HG02884 (cell line): ENCODE measurements around the gene RAI14.

Experiments
- ATAC-seq: cut with Tn5 transposase; IDR thresholded peaks from one replicate; pipeline ENCODE4 v1.9.1; 2021; ENCODE audit warnings: mild to moderate bottlenecking, moderate library complexity; ENCODE audit not compliant: unreplicated experiment

The RAI14 gene

DNA sequence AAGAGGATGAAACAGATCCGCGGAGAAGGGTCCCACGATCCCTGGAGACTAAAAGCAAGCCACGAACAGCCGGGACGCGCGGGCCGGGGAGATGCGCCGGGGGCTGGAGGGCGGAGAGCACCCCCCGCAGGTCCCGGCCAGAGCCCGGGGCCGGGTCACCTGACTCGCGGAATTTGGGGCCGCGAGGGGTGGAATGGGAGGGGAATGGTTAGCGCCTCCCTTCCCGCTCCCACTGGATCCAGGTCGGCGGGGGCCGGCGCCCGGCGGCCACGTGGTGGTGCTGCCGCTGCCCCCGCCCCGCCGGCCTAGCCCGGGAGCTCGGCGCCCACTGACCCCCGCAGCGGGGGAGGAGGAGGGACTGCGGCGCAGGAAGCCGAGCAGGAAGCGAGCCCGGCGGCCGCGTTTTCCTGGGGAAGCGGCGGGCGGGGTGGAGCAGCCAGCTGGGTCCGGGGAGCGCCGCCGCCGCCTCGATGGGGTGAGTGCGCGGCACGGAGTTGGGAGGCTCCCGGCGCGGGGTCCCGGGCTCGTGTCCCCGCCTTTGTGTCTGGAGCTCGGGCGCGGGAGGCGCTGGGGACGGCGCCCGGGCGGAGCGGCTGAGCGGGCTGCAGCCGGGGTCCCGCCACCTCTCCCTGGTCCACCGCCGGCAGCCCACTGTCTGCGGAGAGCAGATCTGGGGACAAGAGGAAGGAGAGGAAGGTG, at the start of gene RAI14:
RAI14 (plus strand) TSS at position 328 of the 699 bp plus-strand sequence. CDS start 30,592 bp downstream, outside the sequence.
- no peak for ATAC-seq

DNA sequence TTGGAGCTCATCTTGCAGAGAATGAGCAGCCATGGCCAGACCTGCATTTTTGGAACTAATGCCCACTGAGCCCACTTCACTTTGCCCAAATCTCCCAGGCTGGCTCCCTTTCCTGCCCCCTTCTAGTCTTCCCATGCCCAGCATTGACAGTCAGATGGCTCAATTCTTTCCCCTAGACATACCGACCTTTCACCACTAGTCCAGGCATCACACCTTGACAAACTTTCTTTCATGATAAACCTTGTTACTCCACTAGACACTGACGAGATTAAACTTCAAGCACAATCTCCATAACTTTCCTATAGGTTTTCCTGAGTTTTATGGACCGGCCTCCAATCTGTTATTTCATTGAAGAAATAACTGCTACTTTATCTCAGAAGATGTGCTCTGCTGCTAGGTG, 47.8 kb upstream of the RAI14 start:
- ATAC-seq: no peak

DNA sequence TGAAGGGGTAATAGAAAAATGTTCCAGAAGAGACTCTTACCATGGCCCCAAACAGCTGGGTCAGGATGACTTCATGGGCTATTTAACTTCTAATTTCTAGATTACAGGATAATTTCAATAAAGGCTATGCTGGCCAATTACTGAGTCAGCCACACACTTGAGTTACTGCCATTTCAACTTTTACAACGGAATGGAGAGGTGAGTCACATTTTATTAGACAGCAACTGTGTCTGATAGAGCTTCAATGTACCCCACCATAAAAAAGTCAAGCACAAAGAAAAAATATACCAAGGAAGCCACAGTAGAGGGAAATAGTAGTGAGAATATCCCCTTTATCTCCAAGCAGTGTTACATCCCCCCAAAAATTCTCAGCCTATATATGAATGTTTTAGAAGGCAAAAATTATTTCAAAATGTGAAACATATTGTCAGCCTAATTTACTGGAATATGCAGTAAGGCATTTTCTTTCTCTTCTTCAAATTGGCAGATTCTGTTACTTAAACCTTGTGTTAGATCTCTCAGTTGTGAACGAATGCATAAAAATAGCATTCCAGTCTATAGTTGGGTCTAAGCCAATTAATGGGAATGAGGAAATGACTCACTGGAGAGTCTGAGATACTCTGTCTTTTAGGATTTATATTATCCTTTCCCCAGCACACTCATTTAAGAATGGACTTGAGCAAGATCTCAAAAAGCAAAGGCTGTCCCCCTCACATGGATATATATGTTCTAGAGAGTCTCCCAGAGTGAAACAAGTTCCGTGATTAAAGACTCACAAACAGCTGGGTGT, 47.1 kb upstream of the RAI14 start:
- no peak for ATAC-seq

DNA sequence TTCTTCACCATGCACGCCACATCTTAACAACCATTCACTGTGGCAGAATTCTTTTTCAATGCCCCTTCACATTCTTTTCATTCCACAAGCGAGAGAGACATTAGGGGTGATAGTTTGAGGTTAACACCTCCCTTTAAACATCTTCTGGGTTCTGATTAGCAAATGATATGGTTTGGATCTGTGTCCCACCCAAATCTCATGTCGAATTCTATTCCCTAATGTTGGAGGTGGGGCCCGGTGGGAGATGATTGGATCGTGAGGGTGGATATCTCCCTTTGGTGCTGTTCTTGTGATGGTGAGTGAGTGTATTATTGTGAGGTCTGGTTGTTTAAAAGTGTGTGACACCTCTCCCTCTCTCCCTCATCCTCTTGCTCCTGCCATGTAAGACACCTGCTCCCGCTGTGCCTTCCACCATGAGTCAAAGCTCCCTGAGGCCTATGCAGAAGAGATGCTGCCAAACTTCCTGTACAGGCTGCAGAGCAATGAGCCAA, 46.1 kb upstream of the RAI14 start:
- no peak for ATAC-seq

DNA sequence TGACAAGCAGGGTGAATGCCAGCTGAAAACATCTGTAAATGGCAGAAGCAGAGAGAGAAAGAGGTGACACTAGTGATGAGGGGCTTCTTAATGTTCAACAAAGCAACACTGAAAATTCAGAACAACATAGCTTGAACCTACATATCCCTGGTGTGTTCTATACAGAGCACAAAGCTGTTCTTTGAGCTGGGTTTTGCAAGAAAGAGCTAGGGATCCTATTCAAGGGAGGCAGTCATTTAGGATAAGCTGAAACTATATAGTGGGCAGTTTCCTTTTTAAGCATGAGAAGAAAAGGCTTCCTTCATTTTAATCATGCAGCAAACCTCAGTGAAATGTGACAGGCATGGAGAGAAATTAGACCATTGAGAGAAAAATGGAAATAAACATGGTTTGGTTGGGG, 45.6 kb upstream of the RAI14 start:
- no peak for ATAC-seq

DNA sequence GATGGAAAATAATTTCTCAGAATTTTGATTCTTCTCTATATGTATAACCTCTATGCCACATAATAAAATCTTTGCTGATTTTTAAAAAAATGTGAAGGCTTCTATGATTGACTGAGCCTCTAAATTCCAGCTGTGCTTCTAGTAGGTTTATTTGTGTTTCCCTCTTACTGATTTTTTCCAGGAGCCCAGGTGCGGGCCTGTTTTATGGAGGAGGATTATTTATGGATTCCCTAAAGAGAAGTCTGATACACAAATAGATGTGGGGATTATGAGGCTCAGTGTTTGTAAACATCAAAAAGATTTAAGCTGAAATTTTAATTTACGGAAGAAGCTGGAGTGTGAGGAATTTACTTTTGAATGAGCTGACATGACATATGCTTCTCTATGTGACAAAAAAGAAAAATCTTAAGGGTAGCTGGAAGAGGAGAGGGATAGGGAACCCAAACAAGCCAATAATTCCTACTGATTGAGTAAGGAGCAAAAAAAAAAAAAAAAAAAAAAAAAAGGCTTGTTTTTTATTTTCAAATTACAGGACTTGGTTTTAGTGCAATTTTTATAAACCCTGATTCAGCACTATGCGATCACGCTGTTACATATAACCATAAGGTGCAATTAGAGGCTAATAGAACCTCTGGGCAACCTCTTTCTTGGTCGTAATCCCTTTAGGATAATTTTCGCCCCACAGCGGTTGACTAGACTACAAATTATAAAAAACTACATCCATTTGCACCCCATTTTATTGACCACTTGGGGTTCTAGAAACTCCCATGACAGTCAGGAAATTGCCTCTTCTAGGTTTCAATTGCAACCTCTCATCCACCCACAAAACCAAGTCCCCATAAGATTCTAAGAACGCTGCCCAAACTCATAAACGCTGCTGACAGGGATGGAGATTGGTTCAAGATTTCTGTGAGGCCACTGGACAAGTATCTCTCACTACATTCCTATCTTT, 44.4 kb upstream of the RAI14 start:
- ATAC-seq: no peak

DNA sequence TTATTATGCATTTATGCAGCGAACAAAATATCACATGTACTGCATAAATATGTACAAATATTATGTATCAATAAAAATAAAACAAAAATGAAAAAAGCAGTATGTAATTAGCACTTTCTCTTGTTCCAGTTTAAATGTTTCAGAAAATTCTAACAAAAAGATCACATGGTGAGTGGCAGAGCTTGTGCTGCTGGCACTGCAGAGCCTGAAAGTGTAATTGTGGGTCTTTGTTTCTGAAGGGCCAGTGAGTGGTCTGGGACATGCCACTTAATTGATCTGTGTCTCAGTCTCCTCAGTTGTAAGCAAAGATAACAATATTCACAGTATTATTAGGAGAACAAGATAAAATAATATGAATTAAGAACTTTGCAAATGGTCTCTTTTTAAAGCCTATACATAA, 39.5 kb upstream of the RAI14 start:
- ATAC-seq: no peak

DNA sequence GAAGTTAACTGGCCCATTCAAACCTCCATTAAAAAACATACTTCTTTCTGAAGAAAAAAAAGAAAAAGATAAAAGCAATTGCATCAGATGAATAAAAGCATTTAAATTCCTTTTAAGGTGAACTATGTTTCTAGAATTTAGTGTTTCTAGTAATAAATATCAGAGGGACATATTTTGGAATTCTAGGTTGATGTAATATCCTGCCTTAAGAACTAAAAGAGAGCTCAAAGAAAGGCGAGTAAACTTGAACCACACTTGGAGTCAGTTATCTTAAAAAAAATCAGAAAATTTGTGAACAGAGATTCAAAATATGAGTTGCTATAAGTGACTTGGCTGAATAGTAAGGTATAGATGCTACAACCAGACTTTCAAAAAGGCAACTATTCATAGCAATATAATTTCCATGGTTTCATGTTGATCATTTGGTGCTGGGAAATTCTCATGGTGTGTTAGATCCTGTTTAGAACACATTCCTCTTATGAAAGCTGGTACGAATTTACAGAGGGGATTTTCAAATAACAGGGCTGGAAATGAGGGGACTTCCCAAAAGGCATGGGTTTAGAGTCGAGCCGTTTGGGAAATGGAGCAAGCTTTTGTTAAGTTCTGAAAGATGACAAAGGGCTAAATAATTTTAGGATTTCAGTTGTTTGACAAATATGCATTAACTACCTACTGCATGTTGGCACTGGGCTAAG, 37.6 kb upstream of the RAI14 start:
- ATAC-seq: no peak

DNA sequence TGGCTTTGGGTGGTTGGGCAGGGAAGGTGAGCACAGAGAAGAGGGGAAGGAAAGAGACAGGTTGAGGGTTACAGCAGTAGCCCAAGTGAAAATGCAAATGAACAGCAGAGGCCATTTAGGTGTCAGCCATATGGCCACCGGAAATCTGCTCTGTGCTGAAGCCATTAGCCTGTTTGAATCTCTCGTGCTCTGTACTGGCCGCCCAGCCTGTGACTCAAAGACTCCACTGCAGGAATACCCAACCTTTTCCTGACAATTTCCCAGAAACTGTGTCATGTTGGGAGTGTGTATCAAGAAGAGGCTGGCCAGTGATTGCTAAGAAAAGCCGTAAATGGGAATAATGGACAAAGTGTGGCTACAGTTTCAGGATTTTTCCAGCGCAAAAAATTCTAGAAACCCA, 35.9 kb upstream of the RAI14 start:
- ATAC-seq: no peak

DNA sequence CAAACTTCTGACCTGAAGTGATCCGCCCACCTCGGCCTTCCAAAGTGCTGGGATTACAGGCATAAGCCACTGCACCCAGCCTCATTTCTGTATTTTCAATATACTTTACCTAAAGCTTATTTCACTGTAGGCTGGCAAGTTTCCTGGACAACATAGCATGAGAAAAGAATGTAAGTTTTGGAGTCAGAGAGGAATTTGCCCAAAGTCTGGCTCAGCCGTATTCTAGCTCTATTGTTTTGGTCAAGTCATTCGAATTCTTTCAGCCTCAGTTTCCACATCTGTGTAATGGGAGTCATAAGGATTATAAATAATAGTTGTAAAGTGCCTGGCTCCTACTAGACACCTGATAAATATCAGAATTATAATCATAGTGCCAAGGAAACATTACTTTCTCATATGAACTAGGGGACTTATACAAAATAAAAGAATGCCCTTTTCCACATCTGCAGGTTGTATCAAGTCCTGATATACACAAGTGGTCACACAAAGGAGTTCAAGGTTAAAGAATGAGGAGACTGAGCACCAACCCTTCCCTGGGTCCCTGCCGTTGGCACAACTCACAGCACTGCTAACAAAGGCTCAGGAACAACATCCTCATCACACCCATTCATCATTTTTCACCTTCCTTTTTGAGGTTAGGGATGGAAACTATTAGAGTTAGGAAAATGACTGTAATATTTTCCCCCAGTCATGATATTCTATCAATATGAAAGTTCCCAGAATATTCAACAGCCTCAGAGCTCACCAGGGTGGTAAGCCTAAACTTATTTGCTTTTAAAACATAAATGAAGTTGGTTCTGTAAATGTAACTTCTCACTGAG, 34.6 kb upstream of the RAI14 start:
- ATAC-seq: no peak

DNA sequence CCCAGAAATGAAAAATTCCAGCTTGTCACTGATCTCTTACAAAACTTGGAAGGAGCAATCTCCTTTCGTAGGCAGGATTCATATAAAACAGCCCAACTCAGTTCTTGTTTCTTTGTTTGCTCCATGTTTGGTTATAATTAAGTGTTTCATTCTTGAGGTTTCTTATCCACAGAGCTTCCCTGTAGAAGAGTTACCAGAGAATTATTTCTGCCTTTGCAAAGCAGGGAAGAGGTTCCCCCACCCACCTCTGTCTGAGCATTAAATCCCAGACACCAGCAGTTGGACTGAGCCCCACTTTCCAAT, 34.1 kb upstream of the RAI14 start:
- ATAC-seq: no peak

DNA sequence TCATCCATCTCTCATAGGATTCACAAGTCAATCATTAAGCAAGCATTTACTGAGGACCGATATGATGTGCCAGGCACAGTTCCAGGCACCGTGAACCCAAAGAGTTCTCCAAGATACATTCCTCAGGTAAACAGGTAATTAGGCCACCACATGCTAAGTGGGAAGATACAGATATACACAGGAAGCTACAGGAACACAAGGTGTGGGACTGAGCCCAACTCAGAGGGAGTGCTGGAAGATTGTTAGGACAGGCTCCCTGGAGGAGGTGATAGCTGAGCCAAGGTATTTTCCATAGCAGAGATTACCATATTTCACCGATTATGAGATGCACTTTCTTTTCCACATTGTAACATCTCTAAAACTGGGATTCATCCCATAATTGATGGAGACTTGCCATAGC, 31.4 kb upstream of the RAI14 start:
- no peak for ATAC-seq

DNA sequence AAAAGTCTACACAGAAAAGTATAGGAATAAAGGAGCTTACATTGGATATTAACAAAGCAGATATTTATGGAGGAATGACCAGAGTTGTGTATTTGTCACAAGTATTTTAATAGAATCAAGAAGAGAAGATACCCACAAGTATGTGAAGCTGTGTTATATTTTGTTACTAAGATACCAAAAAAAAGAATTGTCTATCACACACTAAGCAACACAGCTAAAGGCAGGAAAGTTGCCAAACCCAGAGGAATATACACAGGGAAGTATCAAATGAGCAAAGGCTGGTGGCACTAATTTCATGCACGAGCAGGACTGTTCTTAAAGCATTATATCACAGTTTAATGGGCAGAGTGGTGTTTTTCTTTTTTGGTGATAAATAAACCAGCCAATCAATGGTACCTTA, 30.9 kb upstream of the RAI14 start:
- no peak for ATAC-seq

DNA sequence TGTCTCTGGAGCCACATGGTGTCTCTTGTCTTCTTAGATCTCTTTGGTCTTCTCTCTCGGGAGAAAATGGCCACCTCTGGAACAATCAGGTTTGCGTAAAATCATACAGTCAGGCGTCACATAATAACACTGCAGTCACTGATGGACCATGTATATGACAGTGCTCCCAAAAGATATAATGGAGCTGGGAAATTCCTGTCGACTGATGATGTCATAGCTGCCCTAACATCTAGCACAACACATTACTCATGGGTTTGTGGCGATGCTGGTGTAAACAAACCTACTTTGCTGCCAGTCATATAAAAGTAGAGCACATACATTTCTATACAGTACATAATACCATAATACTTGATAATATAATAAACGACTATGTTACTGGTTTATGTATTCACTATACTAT, 30.1 kb upstream of the RAI14 start:
- no peak for ATAC-seq

DNA sequence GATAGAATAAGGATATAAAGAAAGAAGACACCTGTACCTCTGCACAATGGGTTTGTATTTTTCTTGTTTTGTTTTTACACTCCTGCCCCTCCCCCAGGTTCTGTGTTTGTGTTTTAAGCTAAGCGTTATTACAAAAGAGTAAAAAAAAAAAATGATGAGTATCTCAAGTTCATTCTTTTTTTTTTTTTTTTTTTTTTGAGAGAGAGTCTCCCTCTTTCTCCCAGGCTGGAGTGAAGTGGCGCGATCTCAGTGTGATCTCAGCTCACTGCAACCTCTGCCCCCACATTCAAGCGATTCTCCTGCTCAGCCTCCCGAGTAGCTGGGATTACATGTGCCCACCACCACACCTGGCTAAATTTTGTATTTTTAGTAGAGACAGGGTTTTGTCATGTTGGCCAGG, 29.4 kb upstream of the RAI14 start:
- no peak for ATAC-seq

DNA sequence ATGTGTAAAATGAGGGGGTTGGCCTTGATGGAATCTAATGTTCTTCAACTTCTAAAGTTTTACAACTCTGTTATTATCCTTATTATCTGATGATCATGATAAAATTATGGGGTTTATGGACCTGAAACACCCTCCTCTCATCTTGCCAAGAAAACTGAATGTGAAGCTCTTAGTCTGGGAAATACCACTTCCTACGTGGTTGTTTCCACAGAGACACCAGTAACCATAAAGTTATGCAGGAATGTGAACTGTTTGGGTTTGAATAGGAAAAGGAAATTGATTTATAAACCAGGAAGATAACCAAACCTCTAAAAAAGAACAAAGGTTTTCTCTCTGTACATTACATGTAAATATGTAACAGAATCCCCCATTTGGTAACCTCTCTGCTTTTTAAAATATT, 28.3 kb upstream of the RAI14 start:
- ATAC-seq: no peak

DNA sequence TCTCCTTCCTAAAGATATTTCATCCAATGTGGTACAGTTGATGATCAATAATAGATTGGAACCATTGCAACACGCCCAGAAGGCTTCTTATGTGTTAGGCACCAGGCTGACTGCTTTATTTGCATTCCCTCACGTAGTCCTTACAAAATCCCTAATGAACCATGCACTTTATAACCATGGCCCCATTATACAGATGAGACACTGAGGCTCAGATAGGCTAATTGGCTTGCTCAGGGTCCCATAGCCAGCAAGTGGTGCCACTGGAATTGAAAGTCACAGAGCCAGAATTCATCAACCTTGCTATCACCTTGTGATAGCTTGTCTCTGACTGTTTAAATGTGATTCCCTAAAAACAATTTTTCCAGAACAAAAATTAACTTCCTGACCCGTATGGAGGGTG, 27.8 kb upstream of the RAI14 start:
- no peak for ATAC-seq

DNA sequence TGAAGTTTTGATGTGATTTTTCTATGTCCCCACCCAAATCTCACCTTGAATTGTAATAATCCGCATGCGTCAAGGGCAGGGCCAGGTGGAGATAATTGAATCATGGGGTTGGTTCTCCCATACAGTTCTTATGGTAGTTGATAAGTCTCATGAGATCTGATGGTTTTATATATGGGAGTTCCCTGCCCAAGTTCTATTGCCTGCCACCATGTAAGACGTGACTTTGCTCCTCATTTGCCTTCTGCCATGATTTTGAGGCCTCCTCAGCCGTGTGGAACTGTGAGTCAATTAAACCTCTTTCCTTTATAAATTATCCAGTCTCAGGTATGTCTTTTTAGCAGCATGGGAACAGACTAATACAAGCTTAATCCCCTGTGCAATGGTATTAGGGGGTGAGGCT, 25.5 kb upstream of the RAI14 start:
- no peak for ATAC-seq

DNA sequence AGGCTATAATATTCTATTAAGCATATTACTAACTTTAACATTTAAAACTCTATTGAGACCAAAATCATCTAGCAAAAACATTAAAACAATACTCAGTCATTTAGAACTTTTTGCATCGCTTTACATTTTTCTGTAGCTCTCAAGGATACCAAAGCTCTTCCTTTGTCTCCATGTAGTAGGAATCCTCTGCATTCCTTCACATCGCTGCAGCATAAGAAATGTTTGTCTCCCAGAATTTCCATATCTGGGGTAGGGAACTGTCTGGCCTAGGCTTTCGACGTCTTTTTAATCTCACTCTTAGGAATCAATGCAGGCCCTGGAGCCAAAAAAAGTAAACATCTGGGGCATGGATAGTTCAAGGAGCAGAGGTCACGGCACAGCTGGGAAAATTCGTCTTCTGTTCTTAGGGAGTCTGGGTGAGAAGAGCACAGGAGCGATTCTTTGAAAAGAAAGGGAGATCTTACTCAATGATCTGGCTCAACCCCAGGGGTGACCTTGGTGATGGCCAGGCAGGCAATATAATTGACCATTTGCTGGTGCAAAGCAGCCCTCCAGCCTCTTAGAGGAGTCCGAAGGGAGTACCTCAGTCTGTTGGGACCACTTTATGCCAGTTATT, 23.2 kb upstream of the RAI14 start:
- ATAC-seq: no peak
